AG04450 (cell line): Measurements from ENCODE around the gene MAP2. TPM values are rescaled to one million over a fixed set of nuclear protein-coding genes. Genes with fewer than 3 reads are reported as not detected.

Experiments used
- CTCF ChIA-PET: fragments of 300-600, 350-600 bp; formaldehyde crosslinking; extraction: SDS; loops from one replicate; lab custom pipeline; 2022; ENCODE audit warnings: antibody characterized with exemption, inconsistent platforms; lab: Charles Lee
- POLR2A ChIA-PET: fragments of 350-600 bp; formaldehyde crosslinking; extraction: SDS; loops from one replicate; lab custom pipeline; 2021; ENCODE audit warnings: antibody characterized with exemption, inconsistent platforms; lab: Yijun Ruan, JAX
- DNase-seq: peaks from one replicate; pipeline ENCODE4 v3.0.0-alpha.2; 2011; ENCODE audit warnings: low read depth, low spot score
- H3K27ac ChIP-seq: one replicate; pipeline ENCODE4 v1.5.1; 2012; ENCODE audit warnings: low read depth, low read length, control low read depth
- H3K27me3 ChIP-seq: one replicate; pipeline ENCODE4 v1.6.0; 2012; ENCODE audit warnings: low read length; ENCODE audit not compliant: control insufficient read depth, insufficient read depth
- H3K4me3 ChIP-seq: 2 replicates; pipeline ENCODE4 v1.5.1; 2011; ENCODE audit warnings: mild to moderate bottlenecking, low read depth, low read length, control low read depth
- H3K9me3 ChIP-seq: 2 replicates; pipeline ENCODE4 v1.5.1; 2012; ENCODE audit warnings: low read length; ENCODE audit not compliant: control insufficient read depth, insufficient read depth
- CTCF ChIP-seq: IDR thresholded peaks from 2 replicates; pipeline ENCODE4 v1.5.1; 2011; ENCODE audit warnings: low read depth, low read length, control low read depth, inconsistent platforms
- polyA plus RNA-seq: library from polyadenylated mRNA; depleted of rRNA; stranded (reverse); fragments of >200 nt; gene quantifications from 2 replicates; pipeline ENCODE4 v1.2.3, GENCODE V29; 2011

MAP2 gene
- polyA plus RNA-seq, 1 experiment: 0.69 TPM

- no peak overlapping the region for H3K27ac ChIP-seq
- ChIA-PET POLR2A (no interaction called here), CTCF (no interaction called here)
- TF ChIP-seq CTCF: no peak
- H3K9me3 ChIP-seq: no peaks in the 10 kb centered on the region
- H3K27me3 ChIP-seq: no peaks in the 10 kb centered on the region
- H3K4me3 ChIP-seq: no peak overlapping the region
- DNase-seq: no peak
Measured at GRCh38 chr2:209529579-209529978, 105.7 kb downstream of the MAP2 start.

GRCh38 chr2:209532321-209532720 lies 108.5 kb downstream of the MAP2 start:
- Histone ChIP-seq H3K4me3 (no peak overlapping the region), H3K27me3 (no peaks in the 10 kb centered on the region), H3K9me3 (no peaks in the 10 kb centered on the region), H3K27ac (no peak overlapping the region)
- ChIA-PET CTCF (interaction anchor here (0.6 to 0.8 kb wide), 2 partner anchors 109 to 1268 kb away, joined by 3 to 4 read pairs; partner anchors contain the start of gene MAP2), POLR2A (no interaction called here)
- no peak for TF ChIP-seq CTCF
- no peak for DNase-seq

- CTCF ChIA-PET: interaction anchor here (0.8 kb wide), 1 partner anchor 199 kb away, joined by 3 read pairs; no protein-coding TSS in a partner anchor
- POLR2A ChIA-PET: no interaction called here
- H3K27me3 ChIP-seq: no peaks in the 10 kb centered on the region
- H3K9me3 ChIP-seq: no peaks in the 10 kb centered on the region
- H3K4me3 ChIP-seq: no peak overlapping the region
- no peak overlapping the region for H3K27ac ChIP-seq
- no peak for TF ChIP-seq CTCF
- no peak for DNase-seq
Measured at GRCh38 chr2:209533391-209533790, 109.5 kb downstream of the MAP2 start.

GRCh38 chr2:209534228-209534627 lies 110.4 kb downstream of the MAP2 start:
- TF ChIP-seq CTCF: no peak
- no peaks in the 10 kb centered on the region for H3K9me3 ChIP-seq
- no peaks in the 10 kb centered on the region for H3K27me3 ChIP-seq
- H3K27ac ChIP-seq: no peak overlapping the region
- ChIA-PET POLR2A (no interaction called here), CTCF (interaction anchor here (0.5 to 2.0 kb wide), 2 partner anchors 21 to 22 kb away, joined by 4 to 6 read pairs; no protein-coding TSS in a partner anchor)
- H3K4me3 ChIP-seq: no peak overlapping the region
- DNase-seq: no peak

- no peak for DNase-seq
- CTCF ChIA-PET: interaction anchor here (1.0 to 1.6 kb wide), 4 partner anchors 41 to 202 kb away, joined by 3 to 8 read pairs (median 4); partner anchors contain the start of gene MAP2
- no peaks in the 10 kb centered on the region for H3K27me3 ChIP-seq
- H3K9me3 ChIP-seq: no peaks in the 10 kb centered on the region; the same call in 1 of the 2 replicates
- H3K4me3 ChIP-seq: no peak overlapping the region
- H3K27ac ChIP-seq: no peak overlapping the region
- POLR2A ChIA-PET: no interaction called here
- TF ChIP-seq CTCF: no peak
Measured at GRCh38 chr2:209536363-209536762, 112.5 kb downstream of the MAP2 start.
